ES-I3 (cell line): ENCODE data around the gene SLC25A14.
A peak's percentile ranks its signal among the peaks of the same experiment; 100 is the strongest.

Experiments used
- H3K36me3 ChIP-seq: 2 replicates; pipeline ENCODE4 v1.6.1; 2013; ENCODE audit warnings: mild to moderate bottlenecking, low read length, control low read depth, moderate library complexity; ENCODE audit not compliant: insufficient read depth
- H3K4me1 ChIP-seq: 2 replicates; pipeline ENCODE4 v1.6.1; 2013; ENCODE audit warnings: mild to moderate bottlenecking, control low read depth, low read length; ENCODE audit not compliant: insufficient read depth
- H3K9ac ChIP-seq: 2 replicates; pipeline ENCODE4 v1.6.1; 2013; ENCODE audit warnings: low read depth, mild to moderate bottlenecking, low read length, moderate library complexity
- H3K9me3 ChIP-seq: 2 replicates; pipeline ENCODE4 v1.6.1; 2013; ENCODE audit warnings: mild to moderate bottlenecking, low read length, moderate library complexity; ENCODE audit not compliant: control insufficient read depth, insufficient read depth

Gene SLC25A14

GRCh38 chrX:130402208-130402684 lies 62.5 kb downstream of the SLC25A14 start:
- H3K36me3 ChIP-seq, result peaks cover 8% of the 10 kb centered on the region
- H3K9me3 ChIP-seq, result no peaks in the 10 kb centered on the region
- no peaks in the 10 kb centered on the region for H3K4me1 ChIP-seq
- H3K9ac ChIP-seq, result peak overlapping the region; percentile 73

- H3K9me3 ChIP-seq, result no peaks in the 10 kb centered on the region
- no peak overlapping the region for H3K9ac ChIP-seq
- no peaks in the 10 kb centered on the region for H3K4me1 ChIP-seq
- H3K36me3 ChIP-seq, result 0 out of 2 replicates have a peak, but pooled peaks cover 4% of the 10 kb centered on the region
Observed at GRCh38 chrX:130413415-130413814, 73.7 kb downstream of the SLC25A14 start.

GRCh38 chrX:130414800-130415199 lies 75.1 kb downstream of the SLC25A14 start:
- H3K9me3 ChIP-seq, result no peaks in the 10 kb centered on the region
- H3K4me1 ChIP-seq, result peaks cover 5% of the 10 kb centered on the region; the same call in 1 of the 2 replicates
- H3K9ac ChIP-seq, result no peak overlapping the region
- H3K36me3 ChIP-seq, result 0 out of 2 replicates have a peak, but pooled peaks cover 4% of the 10 kb centered on the region

GRCh38 chrX:130415201-130415600 lies 75.5 kb downstream of the SLC25A14 start:
- H3K9ac ChIP-seq, result no peak overlapping the region
- H3K36me3 ChIP-seq, result 0 out of 2 replicates have a peak, but pooled peaks cover 4% of the 10 kb centered on the region
- H3K9me3 ChIP-seq, result no peaks in the 10 kb centered on the region
- peaks cover 7% of the 10 kb centered on the region; the same call in 1 of the 2 replicates for H3K4me1 ChIP-seq

GRCh38 chrX:130416785-130417184 lies 77.1 kb downstream of the SLC25A14 start:
- no peaks in the 10 kb centered on the region for H3K9me3 ChIP-seq

GRCh38 chrX:130418066-130418465 lies 78.3 kb downstream of the SLC25A14 start:
- H3K36me3 ChIP-seq, result no peaks in the 10 kb centered on the region
- no peaks in the 10 kb centered on the region for H3K9me3 ChIP-seq
- no peak overlapping the region for H3K9ac ChIP-seq
- H3K4me1 ChIP-seq, result peaks cover 7% of the 10 kb centered on the region; the same call in 1 of the 2 replicates

More at GRCh38 chrX:130416785-130417184, 77.1 kb downstream of the SLC25A14 start:
- no peaks in the 10 kb centered on the region for H3K36me3 ChIP-seq
- peaks cover 7% of the 10 kb centered on the region; the same call in 1 of the 2 replicates for H3K4me1 ChIP-seq
- H3K9ac ChIP-seq, result no peak overlapping the region

GRCh38 chrX:130418740-130419139 lies 79.0 kb downstream of the SLC25A14 start:
- no peaks in the 10 kb centered on the region for H3K36me3 ChIP-seq
- no peak overlapping the region for H3K9ac ChIP-seq
- H3K9me3 ChIP-seq, result no peaks in the 10 kb centered on the region
- H3K4me1 ChIP-seq, result peaks cover 7% of the 10 kb centered on the region; the same call in 1 of the 2 replicates

GRCh38 chrX:130419263-130419662 lies 79.5 kb downstream of the SLC25A14 start:
- Histone ChIP-seq H3K9ac (no peak overlapping the region), H3K4me1 (peaks cover 7% of the 10 kb centered on the region; the same call in 1 of the 2 replicates), H3K9me3 (no peaks in the 10 kb centered on the region), H3K36me3 (no peaks in the 10 kb centered on the region)
